HCT116 (cell line): ENCODE results near the gene KCNJ18. TPM values are rescaled to one million over a fixed set of nuclear protein-coding genes. Genes with fewer than 3 reads are reported as not detected.

Experiments used
- ATAC-seq: fragments of 200-7000 bp; cut with Tn5 transposase; 2 replicates; pipeline ENCODE4 v1.9.1; 2020; ENCODE audit warnings: mild to moderate bottlenecking, moderate library complexity
- BruUV-seq: library from RNA; stranded (reverse); fragments of 400-500 nt; replicated peaks from 2 replicates; lab custom pipeline; 2021; lab: Mats Ljungman, UMichigan
- CTCF ChIA-PET: fragments of 300-600 bp; sonication (Branson Sonifier 250); formaldehyde crosslinking; loops from one replicate; lab custom pipeline; 2021; ENCODE audit warnings: antibody characterized with exemption; lab: Charles Lee
- POLR2A ChIA-PET: fragments of 300-600, 350-600 bp; sonication (Branson Sonifier 250); formaldehyde crosslinking; loops from one replicate; lab custom pipeline; 2021; ENCODE audit warnings: antibody characterized with exemption; lab: Charles Lee
- RAD21 ChIA-PET, 2 experiments: fragments of 300-600 bp; sonication (Branson Sonifier 250); formaldehyde crosslinking; loops; one replicate each; lab custom pipeline; 2023; ENCODE audit warnings: low total read pairs in 2 of 2; ENCODE audit not compliant: uncharacterized antibody in 2 of 2, unreplicated experiment in 2 of 2, low non-redundant PET in 1 of 2; lab: Charles Lee
- DNase-seq: peaks from one replicate; pipeline ENCODE4 v3.0.0-alpha.2; 2010; ENCODE audit warnings: low read depth, low spot score
- H2AFZ ChIP-seq: fragments of 200-600 bp; shearing (Covaris generic), sonication (generic); 2 replicates; pipeline ENCODE4 v1.6.1; 2017; ENCODE audit warnings: low read depth, mixed run types, mixed read lengths, antibody characterized with exemption, low read length; ENCODE audit not compliant: poor library complexity, severe bottlenecking
- H3K27ac ChIP-seq: 2 replicates; pipeline ENCODE4 v1.5.1; 2012; ENCODE audit warnings: low read depth, low read length
- H3K27me3 ChIP-seq: fragments of 200-600 bp; sonication (generic); 2 replicates; pipeline ENCODE4 v1.6.1; 2016; ENCODE audit warnings: mixed run types, low read length, mixed read lengths; ENCODE audit not compliant: insufficient read depth
- H3K36me3 ChIP-seq, 2 experiments: fragments of 200-500 bp in 1 of 2; fragments of 200-600 bp in 1 of 2; sonication (Bioruptor generic) in 1 of 2; sonication (generic) in 1 of 2; 2 replicates each; pipeline versions ENCODE4 v1.5.1 to v1.6.1; 2014 to 2016; ENCODE audit warnings: low read length in 2 of 2, inconsistent platforms in 1 of 2, mixed read lengths in 1 of 2, mixed run types in 1 of 2; ENCODE audit not compliant: insufficient read depth in 2 of 2, control insufficient read depth in 1 of 2
- H3K4me1 ChIP-seq, 2 experiments: fragments of 200-600 bp in 1 of 2; sonication (generic) in 1 of 2; 2 replicates each; pipeline versions ENCODE4 v1.5.1 to v1.6.1; 2012 to 2017; ENCODE audit warnings: low read length in 2 of 2, inconsistent platforms in 1 of 2, mild to moderate bottlenecking in 1 of 2, mixed read lengths in 1 of 2, mixed run types in 1 of 2, moderate library complexity in 1 of 2; ENCODE audit not compliant: insufficient read depth in 2 of 2, control insufficient read depth in 1 of 2
- H3K4me2 ChIP-seq: fragments of 200-600 bp; sonication (generic); 2 replicates; pipeline ENCODE4 v1.6.1; 2017; ENCODE audit warnings: mixed run types, low read length, mixed read lengths
- H3K4me3 ChIP-seq, 2 experiments: fragments of 200-600 bp in 1 of 2; sonication (generic) in 1 of 2; replicated peaks in 1 of 2; 2 replicates each; pipeline ENCODE4 v1.5.1; 2011 to 2016; ENCODE audit warnings: low read length in 2 of 2, control low read depth in 1 of 2, low read depth in 1 of 2, mild to moderate bottlenecking in 1 of 2, mixed read lengths in 1 of 2, mixed run types in 1 of 2
- H3K79me2 ChIP-seq: fragments of 200-600 bp; sonication (generic); 2 replicates; pipeline ENCODE4 v1.6.1; 2017; ENCODE audit warnings: mild to moderate bottlenecking, mixed run types, low read length, moderate library complexity, mixed read lengths; ENCODE audit not compliant: insufficient read depth
- H3K9ac ChIP-seq: fragments of 200-600 bp; sonication (generic); 2 replicates; pipeline ENCODE4 v1.6.1; 2016; ENCODE audit warnings: low read length, mixed read lengths
- H3K9me2 ChIP-seq: fragments of 200-600 bp; sonication (generic), shearing (Covaris generic); 2 replicates; pipeline ENCODE4 v1.6.1; 2017; ENCODE audit warnings: mixed run types, mild to moderate bottlenecking, moderate library complexity; ENCODE audit not compliant: insufficient read depth
- H3K9me3 ChIP-seq, 2 experiments: fragments of 200-500 bp in 1 of 2; fragments of 200-600 bp in 1 of 2; sonication (Bioruptor generic) in 1 of 2; sonication (generic) in 1 of 2; 2 replicates each; pipeline ENCODE4 v1.6.1; 2014 to 2017; ENCODE audit warnings: low read length in 2 of 2, mixed read lengths in 2 of 2, inconsistent platforms in 1 of 2, low read depth in 1 of 2, mild to moderate bottlenecking in 1 of 2, mixed run types in 1 of 2, moderate library complexity in 1 of 2; ENCODE audit not compliant: control insufficient read depth in 1 of 2, insufficient read depth in 1 of 2
- H4K20me1 ChIP-seq: fragments of 200-600 bp; sonication (generic), shearing (Covaris generic); 2 replicates; pipeline ENCODE4 v1.6.1; 2017; ENCODE audit warnings: mixed run types, mild to moderate bottlenecking, moderate library complexity; ENCODE audit not compliant: insufficient read depth
- ATF3 ChIP-seq: IDR thresholded peaks from 2 replicates; pipeline ENCODE4 v1.6.1; 2012
- CBX3 ChIP-seq: IDR thresholded peaks from 2 replicates; pipeline ENCODE4 v1.6.1; 2012; ENCODE audit warnings: low read depth
- ELF1 ChIP-seq: IDR thresholded peaks from 2 replicates; pipeline ENCODE4 v1.6.1; 2012; ENCODE audit warnings: low read depth, borderline replicate concordance
- EZH2 ChIP-seq: fragments of 200-600 bp; sonication (generic); IDR thresholded peaks from 2 replicates; pipeline ENCODE4 v1.6.1; 2017; ENCODE audit warnings: antibody characterized with exemption, mixed run types
- EZH2phosphoT487 ChIP-seq: fragments of 200-600 bp; IDR thresholded peaks from 2 replicates; pipeline ENCODE4 v1.6.1; 2018; ENCODE audit warnings: antibody characterized with exemption, borderline replicate concordance
- FOSL1 ChIP-seq: IDR thresholded peaks from 2 replicates; pipeline ENCODE4 v1.6.1; 2012; ENCODE audit warnings: low read depth
- MAX ChIP-seq: IDR thresholded peaks from 2 replicates; pipeline ENCODE4 v1.6.1; 2012
- POLR2AphosphoS5 ChIP-seq: IDR thresholded peaks from 2 replicates; pipeline ENCODE4 v1.6.1; 2011; ENCODE audit warnings: mild to moderate bottlenecking, low read depth, low read length, moderate library complexity
- RAD21 ChIP-seq: IDR thresholded peaks from 2 replicates; pipeline ENCODE4 v1.6.1; 2012; ENCODE audit warnings: low read depth, mild to moderate bottlenecking
- TCF7L2 ChIP-seq: IDR thresholded peaks from 2 replicates; pipeline ENCODE4 v1.7.0; 2011; ENCODE audit warnings: borderline replicate concordance, inconsistent platforms; ENCODE audit not compliant: insufficient read depth, insufficient read length; ENCODE audit errors: extremely low read depth
- YY1 ChIP-seq: IDR thresholded peaks from 2 replicates; pipeline ENCODE4 v1.6.1; 2011; ENCODE audit warnings: low read length, low read depth, moderate library complexity, mild to moderate bottlenecking; ENCODE audit not compliant: insufficient replicate concordance; ENCODE audit errors: extremely low read depth
- ZBTB33 ChIP-seq: IDR thresholded peaks from 2 replicates; pipeline ENCODE4 v1.6.1; 2011; ENCODE audit warnings: mild to moderate bottlenecking, low read length, moderate library complexity; ENCODE audit not compliant: insufficient replicate concordance; ENCODE audit errors: extremely low read depth
- ZFX ChIP-seq: fragments of 450-650 bp; IDR thresholded peaks from 2 replicates; pipeline ENCODE4 v1.6.1; 2017
- ZNF274 ChIP-seq: fragments of 200-500 bp; sonication (Bioruptor generic); IDR thresholded peaks from 2 replicates; pipeline ENCODE4 v1.6.1; 2014; ENCODE audit warnings: mild to moderate bottlenecking, low read depth, low read length, inconsistent platforms
- intact Hi-C: fragments of 100-400 bp; cut with micrococcal nuclease; formaldehyde crosslinking; loops from 2 replicates; pipeline ENCODE4 v1.10.0; 2022
- total RNA-seq: library from RNA; stranded (reverse); gene quantifications from one replicate; pipeline ENCODE4 v1.2.1, GENCODE V29; 2021; ENCODE audit not compliant: unreplicated experiment

Gene KCNJ18
- total RNA-seq, 1 experiment from 2014 or later, result not detected

GRCh38 chr17:21678393-21679081 is 13.8 kb upstream of the KCNJ18 start (continued):
- no peak for TF ChIP-seq POLR2AphosphoS5
- no peak for TF ChIP-seq TCF7L2
- no peak for TF ChIP-seq CBX3
- TF ChIP-seq ELF1, result no peak
- TF ChIP-seq, all 23 proteins: peak for 0

- H3K9ac ChIP-seq, result no peak overlapping the region
- CTCF ChIA-PET, result no interaction called here
- H3K9me2 ChIP-seq, result no peaks in the 10 kb centered on the region
- intact Hi-C loops, result no loop called here
- no TSS peak for BruUV-seq
- no peaks in the 10 kb centered on the region for H4K20me1 ChIP-seq
- no peak overlapping the region for H2AFZ ChIP-seq
- POLR2A ChIA-PET, result no interaction called here
- H3K9me3 ChIP-seq, result no peaks in the 10 kb centered on the region
- TF ChIP-seq EZH2phosphoT487 (no peak), YY1 (no peak), MAX (no peak), ZFX (no peak), ELF1 (no peak), FOSL1 (no peak), EZH2 (no peak), ZNF274 (no peak), RAD21 (no peak), ATF3 (no peak), TCF7L2 (no peak), ZBTB33 (no peak)
- TF ChIP-seq, all 23 proteins: peak for 0
- Histone ChIP-seq H3K27me3 (no peaks in the 10 kb centered on the region), H3K79me2 (no peaks in the 10 kb centered on the region), H3K4me3 (no peak overlapping the region), H3K4me1 (no peaks in the 10 kb centered on the region), H3K36me3 (no peaks in the 10 kb centered on the region), H3K27ac (no peak overlapping the region), H3K4me2 (no peak overlapping the region)
- DNase-seq (no peak), ATAC-seq (no peak)
- RAD21 ChIA-PET, result no interaction called here
These were observed 12.8 kb upstream of the KCNJ18 start for GRCh38 chr17:21679256-21680146.
